Hematopoietic multipotent progenitor cell treated with erythropoietin and hydrocortisone succinate and interleukin-3 and kit ligand, for 17 days (in vitro differentiated cells): ENCODE measurements around the gene KCNN3.

Experiments used
- DNase-seq: peaks from one replicate; pipeline ENCODE4 v3.0.0-alpha.2; 2015; ENCODE audit warnings: low spot score

The KCNN3 gene

DNA sequence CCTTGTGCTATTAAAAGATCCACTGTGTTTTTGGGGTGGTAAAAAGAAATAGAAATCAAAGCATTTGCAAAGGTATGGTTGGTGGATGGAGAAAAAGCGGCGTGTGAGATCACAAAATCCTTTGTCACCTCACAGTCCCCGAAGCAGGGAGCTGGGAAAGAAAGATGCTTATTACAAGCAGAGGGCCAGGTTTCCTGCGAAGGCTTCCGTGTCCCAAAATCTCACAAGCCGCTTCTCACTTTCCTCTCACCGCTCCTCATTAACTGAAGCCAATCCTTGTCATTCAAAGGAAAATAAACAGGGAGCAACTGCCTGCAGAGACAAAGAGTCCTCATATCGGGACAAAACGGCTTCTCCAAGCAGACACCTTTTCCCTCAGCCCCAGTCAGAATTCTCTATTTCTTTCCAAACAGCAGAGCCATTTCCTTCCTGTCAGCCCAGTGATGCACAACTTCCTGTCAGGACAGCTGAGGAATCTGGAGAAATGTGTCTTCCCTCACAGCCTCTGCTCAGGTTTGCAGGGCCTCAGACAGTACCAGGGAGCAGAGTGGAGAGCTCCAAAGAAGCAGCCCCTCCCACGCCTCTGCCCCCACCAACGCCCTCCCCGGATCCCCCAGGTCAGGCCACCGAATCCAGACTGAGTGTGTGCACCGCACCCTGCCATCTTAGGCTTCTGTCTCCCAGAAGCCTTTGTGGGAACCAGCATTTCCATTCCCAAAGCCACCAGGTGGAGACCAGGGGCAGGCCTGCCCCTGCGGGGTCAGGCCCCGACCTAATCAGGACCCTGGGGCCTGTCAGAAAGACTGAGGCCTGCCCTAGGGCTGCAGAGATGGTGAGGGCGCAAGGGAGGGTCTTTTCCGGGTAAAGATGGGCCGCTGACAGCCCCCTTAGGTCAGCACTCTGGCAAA, 29.6 kb downstream of the KCNN3 start:
- DNase-seq: no peak

GRCh38 chr1:154839691-154840090, 30.4 kb downstream of the KCNN3 start:
- no peak for DNase-seq

DNA sequence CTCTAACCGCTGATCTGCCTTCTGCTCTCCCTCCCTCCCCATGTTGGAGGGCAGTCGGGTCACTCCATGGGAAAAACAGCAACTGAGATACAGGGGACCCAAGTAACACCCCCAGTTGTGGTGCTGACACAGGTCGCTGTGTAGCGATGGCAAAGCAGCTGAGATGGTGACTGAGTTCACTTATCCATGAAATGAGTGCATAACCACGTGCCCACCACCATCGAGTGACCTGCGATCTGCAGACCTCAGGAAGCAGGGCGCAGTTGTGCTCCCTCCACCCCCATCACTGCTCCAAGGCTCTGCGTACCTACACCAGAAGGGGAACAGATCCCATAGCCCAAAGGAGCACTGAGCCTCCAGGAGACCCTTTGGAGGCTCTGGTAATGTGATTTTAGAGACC, 31.1 kb downstream of the KCNN3 start:
- no peak for DNase-seq

GRCh38 chr1:154838461-154838860, 31.6 kb downstream of the KCNN3 start:
- no peak for DNase-seq

DNA sequence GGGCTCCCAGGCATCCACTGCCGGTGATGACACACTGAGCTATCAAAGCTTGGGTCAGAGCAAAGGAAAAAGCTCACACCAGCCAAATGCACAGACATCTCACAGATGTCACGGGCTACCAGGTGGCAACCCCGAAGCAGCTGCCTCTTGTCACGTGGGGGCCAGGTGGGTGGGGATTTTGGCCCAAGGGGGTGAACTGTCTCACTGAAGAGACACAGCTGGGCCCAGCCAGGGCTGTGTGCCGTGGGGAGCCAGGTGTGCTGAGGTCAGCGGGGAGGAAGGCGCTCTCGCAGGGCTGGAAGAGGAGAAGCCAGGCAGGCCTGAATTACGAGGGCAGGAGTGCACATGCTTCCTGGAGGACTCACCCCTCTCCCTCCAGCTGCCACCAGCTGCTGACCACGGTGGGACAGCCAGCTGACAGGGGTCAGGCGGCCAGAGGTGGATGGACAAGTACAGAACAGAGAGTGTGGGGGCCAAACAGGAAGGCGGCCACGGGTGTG, 32.4 kb downstream of the KCNN3 start:
- no peak for DNase-seq

GRCh38 chr1:154837034-154837671, 32.9 kb downstream of the KCNN3 start:
- DNase-seq: no peak

- no peak for DNase-seq
These were observed 34.4 kb downstream of the KCNN3 start for GRCh38 chr1:154835531-154836324.

DNA sequence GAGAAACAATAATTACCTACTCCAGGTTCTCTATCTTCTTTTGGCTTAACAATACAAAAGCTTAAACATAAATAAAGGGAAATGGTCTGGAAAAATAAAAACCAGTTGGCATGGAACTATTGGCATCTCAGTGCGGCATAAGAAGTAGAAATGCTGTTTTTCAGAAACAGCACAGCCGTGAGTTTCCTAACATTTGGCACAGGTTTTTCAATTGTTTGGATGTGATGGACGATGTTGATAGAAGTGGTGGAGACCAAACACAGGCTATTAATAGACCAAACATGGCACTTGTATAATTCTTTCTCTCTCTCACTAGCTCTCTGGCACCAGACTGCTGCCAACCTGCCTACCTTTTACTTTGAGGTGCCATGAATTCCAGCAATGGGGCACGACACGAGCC, 36.2 kb downstream of the KCNN3 start:
- DNase-seq: no peak

DNA sequence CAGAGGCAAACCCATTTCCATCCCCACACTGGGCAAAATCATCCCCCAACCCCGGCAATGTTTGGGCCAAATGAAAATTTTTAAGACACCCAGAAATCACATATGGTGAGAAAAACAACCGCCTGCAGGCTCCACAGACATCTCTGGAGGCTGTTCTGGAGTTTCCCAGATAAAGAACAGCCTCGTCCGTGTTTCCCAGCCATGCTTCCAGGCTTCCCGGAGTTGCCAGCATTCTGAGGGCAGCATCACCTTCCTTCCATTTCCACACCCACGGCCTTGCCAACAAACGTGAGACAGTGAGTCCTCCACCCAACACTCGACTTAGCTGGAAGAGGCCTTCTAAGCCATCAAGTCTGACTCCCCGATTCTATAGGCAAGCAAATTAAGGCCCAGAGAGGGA, 36.9 kb downstream of the KCNN3 start:
- DNase-seq: no peak

GRCh38 chr1:154832384-154832783, 37.7 kb downstream of the KCNN3 start:
- DNase-seq: no peak

DNA sequence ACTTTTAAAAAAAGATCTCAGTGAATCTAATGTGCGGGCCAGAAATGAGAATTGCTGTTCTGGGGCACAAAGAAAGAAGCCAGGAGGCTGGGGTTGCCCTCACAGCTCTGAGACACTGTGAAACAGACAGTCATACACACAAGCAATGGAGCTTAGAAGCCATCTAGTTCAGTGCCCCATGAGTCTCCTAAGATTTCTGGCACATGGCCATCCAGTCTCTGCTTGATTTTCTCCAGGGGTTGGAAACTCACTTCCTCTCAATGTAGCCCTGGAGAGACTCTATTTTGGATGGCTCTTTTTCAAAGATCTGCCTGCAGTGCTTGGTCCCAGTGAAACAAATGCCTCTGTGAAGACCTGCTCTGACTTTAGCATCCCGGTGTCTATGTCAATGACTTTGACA, 38.6 kb downstream of the KCNN3 start:
- DNase-seq: no peak

DNA sequence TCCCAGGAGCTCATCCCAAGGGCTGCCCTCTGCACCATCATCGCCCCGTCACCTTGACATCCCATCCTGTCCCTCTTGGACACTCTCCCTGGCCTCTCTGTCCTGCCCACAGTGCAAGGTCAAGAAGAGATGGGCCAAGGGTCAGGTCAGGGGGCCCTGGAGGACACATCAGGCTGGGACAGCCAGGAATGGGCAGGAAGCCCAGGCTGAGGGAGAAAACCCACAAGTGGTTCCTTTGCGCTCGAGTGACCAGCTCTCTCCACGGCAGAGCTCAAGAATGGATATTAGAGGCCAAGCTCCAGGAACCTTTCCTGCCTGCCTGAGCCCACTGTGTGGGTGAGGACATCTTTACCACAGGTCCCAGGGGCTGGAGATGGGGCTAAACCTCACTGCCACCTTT, 41.0 kb downstream of the KCNN3 start:
- DNase-seq: no peak

DNA sequence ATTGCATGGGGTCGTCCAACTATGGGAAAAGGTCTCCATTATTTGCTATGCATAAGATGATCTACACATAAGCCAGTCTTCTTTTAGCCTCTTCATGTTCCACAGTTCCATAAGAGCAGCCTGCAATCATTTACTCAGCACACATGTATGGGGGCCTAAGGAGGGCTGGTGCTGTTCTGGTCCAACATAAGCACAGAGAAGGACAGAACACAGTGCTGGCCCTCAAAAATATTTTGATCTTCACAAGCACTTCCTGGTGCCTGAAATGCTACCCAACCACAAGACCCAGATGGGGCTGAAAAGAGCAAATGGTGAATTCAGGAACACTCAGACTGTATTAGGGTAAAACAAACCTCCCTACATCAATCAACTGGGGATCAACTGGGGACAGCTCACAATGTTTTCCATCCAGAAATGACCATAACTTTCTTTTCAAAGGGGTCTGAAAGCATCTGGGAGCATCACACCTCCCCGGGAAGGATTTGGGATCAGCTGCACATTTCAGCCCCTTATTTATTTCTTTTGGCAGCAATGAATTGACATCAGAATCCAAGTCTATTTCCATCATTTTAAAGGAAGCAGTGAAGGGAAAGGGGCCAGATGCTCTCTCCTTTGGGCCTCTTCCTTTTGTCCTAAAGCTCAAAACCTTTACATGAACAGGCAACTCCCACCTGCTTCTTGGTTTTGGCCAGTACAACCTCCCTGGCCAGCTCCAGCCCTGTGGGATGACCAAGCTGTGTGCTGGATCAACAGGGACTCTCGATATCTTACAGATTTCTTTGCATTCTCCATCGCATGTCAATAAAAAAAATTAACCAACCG, 45.7 kb downstream of the KCNN3 start:
- no peak for DNase-seq

DNA sequence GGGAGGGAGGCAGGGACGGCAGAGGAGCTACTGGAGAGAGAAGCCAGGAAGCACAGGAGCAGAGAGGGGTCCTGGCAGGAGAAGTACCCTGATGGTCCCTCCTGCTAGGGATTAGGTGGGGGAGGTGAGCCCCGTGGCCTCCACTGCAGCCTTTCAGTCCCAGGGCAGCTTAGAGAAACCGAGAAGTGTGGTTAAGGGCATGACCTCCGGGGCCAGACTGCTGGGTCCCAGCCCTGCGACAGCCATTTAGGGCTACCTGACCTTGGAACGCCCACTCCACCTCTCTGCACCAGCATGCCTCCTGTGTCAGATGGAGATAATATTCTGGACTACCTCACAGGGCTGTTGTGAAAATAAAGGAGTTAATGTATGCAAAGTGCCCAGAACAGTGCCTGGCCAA, 47.4 kb downstream of the KCNN3 start:
- DNase-seq: no peak

DNA sequence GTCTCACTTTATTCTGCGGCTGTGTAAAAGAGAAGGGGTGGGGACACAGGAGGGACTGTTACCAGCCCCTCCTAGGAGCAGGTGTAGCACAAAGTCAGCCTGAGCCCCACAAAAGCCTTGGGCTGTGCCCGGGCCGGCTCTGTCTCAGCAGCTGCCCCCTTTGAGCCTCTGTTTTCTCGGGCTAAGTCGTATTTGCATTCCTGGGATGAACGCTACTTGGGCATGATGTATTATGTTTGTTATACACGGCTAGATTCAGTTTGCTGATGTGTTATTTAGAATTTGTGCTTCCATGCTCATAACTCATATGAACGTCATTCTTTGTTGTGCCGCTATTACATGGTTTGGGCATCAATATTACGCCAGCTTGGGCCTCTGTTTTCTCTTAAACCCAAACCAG, 47.8 kb downstream of the KCNN3 start:
- no peak for DNase-seq

- DNase-seq: no peak
These were observed 49.0 kb downstream of the KCNN3 start for GRCh38 chr1:154821083-154821482.

GRCh38 chr1:154820646-154821045, 49.4 kb downstream of the KCNN3 start:
- no peak for DNase-seq

- no peak for DNase-seq
These were observed 50.2 kb downstream of the KCNN3 start for GRCh38 chr1:154819628-154820590.

GRCh38 chr1:154818911-154819310, 51.2 kb downstream of the KCNN3 start:
- no peak for DNase-seq

DNA sequence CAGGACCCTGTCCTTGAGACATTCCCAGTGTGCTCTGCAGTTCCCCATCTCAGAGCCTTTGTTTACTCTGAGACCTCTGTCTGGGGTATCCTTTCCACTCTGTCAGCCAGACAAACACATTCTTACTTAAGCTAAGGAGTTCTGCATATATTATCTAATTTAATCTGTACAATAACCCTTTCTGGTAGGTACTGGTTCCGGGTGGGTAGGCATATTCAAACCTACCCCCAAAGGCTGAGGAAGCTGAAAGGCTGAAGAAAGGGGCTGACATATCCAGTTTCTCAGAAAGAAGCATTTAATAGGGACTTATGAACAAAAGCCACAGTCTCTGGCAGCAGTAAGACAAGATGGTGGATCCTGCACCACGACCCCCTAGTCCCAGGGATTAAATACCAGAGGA, 53.1 kb downstream of the KCNN3 start:
- no peak for DNase-seq

GRCh38 chr1:154816369-154816768, 53.7 kb downstream of the KCNN3 start:
- DNase-seq: no peak
